Testis (tissue), 3 donors: ENCODE data around the gene TLE4. TPM values are rescaled to one million over a fixed set of nuclear protein-coding genes. Genes with fewer than 3 reads are reported as not detected.

Source experiments
- DNase-seq: peaks from one replicate; pipeline ENCODE4 v3.0.0-alpha.2; 2019
- H3K27ac ChIP-seq, 2 donors: fragments of 200-600 bp; sonication (generic); one replicate each; pipeline ENCODE4 v1.5.1; 2019
- H3K27me3 ChIP-seq: fragments of 200-600 bp; sonication (generic); one replicate; pipeline ENCODE4 v1.5.1; 2019
- H3K36me3 ChIP-seq: fragments of 200-600 bp; sonication (generic); one replicate; pipeline ENCODE4 v1.5.1; 2017; ENCODE audit warnings: low read depth; ENCODE audit errors: missing control alignments
- H3K4me1 ChIP-seq: fragments of 200-600 bp; sonication (generic); one replicate; pipeline ENCODE4 v1.5.1; 2019
- H3K4me3 ChIP-seq, 2 donors: fragments of 200-600 bp; sonication (generic); one replicate each; pipeline ENCODE4 v1.5.1; 2017 to 2019
- H3K9me3 ChIP-seq: fragments of 200-600 bp; sonication (generic); one replicate; pipeline ENCODE4 v1.5.1; 2017
- CTCF ChIP-seq, 3 experiments: fragments of 450-650 bp in 2 of 3; fragments of 200-600 bp in 1 of 3; sonication (generic) in 1 of 3; IDR thresholded peaks; one replicate each; pipeline ENCODE4 v1.5.1; 2016 to 2019; ENCODE audit warnings: antibody characterized with exemption in 3 of 3, mild to moderate bottlenecking in 2 of 3, moderate library complexity in 1 of 3
- POLR2A ChIP-seq: fragments of 450-650 bp; IDR thresholded peaks from one replicate; pipeline ENCODE4 v1.6.1; 2017; ENCODE audit warnings: antibody characterized with exemption, mild to moderate bottlenecking, moderate library complexity
- WGBS, 2 donors: methylation state at CpG; one replicate each; pipeline ENCODE4 v1.1.5; 2018; 5-methylcytosine and 5-hydroxymethylcytosine counted together
- intact Hi-C: fragments of 100-400 bp; cut with DNase I; formaldehyde crosslinking; loops from one replicate; pipeline ENCODE4 v1.15.1; 2023; ENCODE audit warnings: low total_unique reads
- polyA plus RNA-seq: library from polyadenylated mRNA; stranded (reverse); fragments of 350-450 nt; fragmentation: Illumina TruSeq; extraction: RNeasy Lipid Tissue Mini Kit (QIAGEN cat#74804); gene quantifications from one replicate; pipeline ENCODE4 v1.2.3, GENCODE V29; 2014; ENCODE audit warnings: low read depth, low replicate concordance; ENCODE audit not compliant: insufficient read depth
- total RNA-seq, 2 donors: library from RNA; depleted of rRNA; stranded (reverse); fragments of >200 nt; gene quantifications; one replicate each; pipeline ENCODE4 v1.2.3, GENCODE V29; 2016

The TLE4 gene
- total and polyA plus RNA-seq, 3 donors from 2014 or later: 223 to 311 (median 292) TPM

- Histone ChIP-seq H3K9me3 (no peaks in the 10 kb centered on the region), H3K36me3 (no peaks in the 10 kb centered on the region), H3K4me3 (no peak overlapping the region), H3K27me3 (no peaks in the 10 kb centered on the region), H3K27ac (no peak overlapping the region), H3K4me1 (peaks cover 12% of the 10 kb centered on the region)
- TF ChIP-seq CTCF (IDR thresholded peaks at IDR 0.05) (no peak), POLR2A (no peak)
- intact Hi-C loops: no loop called here
- DNase-seq: no peak
- WGBS, 2 donors: 85 to 86% methylated on average over 2 of the region's 2 CpGs
Measured at GRCh38 chr9:79579624-79580023, 7.9 kb downstream of the TLE4 start.

- Histone ChIP-seq H3K36me3 (no peaks in the 10 kb centered on the region), H3K4me1 (peaks cover 16% of the 10 kb centered on the region), H3K9me3 (no peaks in the 10 kb centered on the region), H3K4me3 (no peak overlapping the region), H3K27me3 (no peaks in the 10 kb centered on the region), H3K27ac (no peak overlapping the region)
- 95 to 97% methylated on average over 7 of the region's 7 CpGs for WGBS, 2 donors
- TF ChIP-seq POLR2A (no peak), CTCF (IDR thresholded peaks at IDR 0.05) (no peak)
- no peak for DNase-seq
- intact Hi-C loops: no loop called here
Measured at GRCh38 chr9:79580055-79580454, 8.3 kb downstream of the TLE4 start.

GRCh38 chr9:79581388-79581787 is 9.6 kb downstream of the TLE4 start:
- TF ChIP-seq POLR2A: no peak
- TF ChIP-seq CTCF (IDR thresholded peaks at IDR 0.05): no peak
- WGBS, 2 donors: 62 to 68% methylated on average over 3 of the region's 3 CpGs
- peaks cover 16% of the 10 kb centered on the region for H3K4me1 ChIP-seq
- H3K9me3 ChIP-seq: no peaks in the 10 kb centered on the region
- H3K36me3 ChIP-seq: no peaks in the 10 kb centered on the region
- DNase-seq: no peak
- intact Hi-C loops: no loop called here
- no peaks in the 10 kb centered on the region for H3K27me3 ChIP-seq
- H3K27ac ChIP-seq: no peak overlapping the region
- no peak overlapping the region for H3K4me3 ChIP-seq

- Histone ChIP-seq H3K36me3 (no peaks in the 10 kb centered on the region), H3K27ac (peak overlapping the region in 1 of 2 donors; percentile 10), H3K9me3 (no peaks in the 10 kb centered on the region), H3K4me1 (peaks cover 16% of the 10 kb centered on the region), H3K27me3 (no peaks in the 10 kb centered on the region), H3K4me3 (no peak overlapping the region)
- 46 to 56% methylated on average over 3 of the region's 3 CpGs for WGBS, 2 donors
- intact Hi-C loops: no loop called here
- DNase-seq: peak; percentile 42
- TF ChIP-seq POLR2A: no peak
- TF ChIP-seq CTCF (IDR thresholded peaks at IDR 0.05): no peak
Measured at GRCh38 chr9:79581794-79582193, 10.0 kb downstream of the TLE4 start.

- H3K9me3 ChIP-seq: no peaks in the 10 kb centered on the region
- H3K36me3 ChIP-seq: no peaks in the 10 kb centered on the region
- peaks cover 16% of the 10 kb centered on the region for H3K4me1 ChIP-seq
- peak; percentile 80 for DNase-seq
- intact Hi-C loops: no loop called here
- no peak for TF ChIP-seq CTCF (IDR thresholded peaks at IDR 0.05)
- TF ChIP-seq POLR2A: no peak
- H3K27me3 ChIP-seq: no peaks in the 10 kb centered on the region
- H3K4me3 ChIP-seq: no peak overlapping the region
- no peak overlapping the region for H3K27ac ChIP-seq
- WGBS, 2 donors: 76 to 77% methylated on average over 10 of the region's 10 CpGs
Measured at GRCh38 chr9:79583952-79584654, 12.3 kb downstream of the TLE4 start.
